PC-9 (cell line): ENCODE measurements around the gene OAT. TPM values are rescaled to one million over a fixed set of nuclear protein-coding genes. Genes with fewer than 3 reads are reported as not detected.
"Not testable (repeated sequence)": the region's sequence is repeated elsewhere in the genome, so short reads cannot be mapped to it uniquely, and the experiment has no call there.

ENCODE experiments used
- BruUV-seq: library from RNA; stranded (reverse); fragments of 400-500 nt; replicated peaks from 2 replicates; lab custom pipeline; 2021; lab: Mats Ljungman, UMichigan
- CTCF ChIA-PET: fragments of 300-600 bp; sonication (Branson Sonifier 250); formaldehyde crosslinking; loops from one replicate; lab custom pipeline; 2022; ENCODE audit warnings: antibody characterized with exemption; lab: Charles Lee
- POLR2A ChIA-PET: fragments of 300-600 bp; sonication (Branson Sonifier 250); formaldehyde crosslinking; loops from one replicate; lab custom pipeline; 2022; ENCODE audit warnings: antibody characterized with exemption; ENCODE audit not compliant: unreplicated experiment; lab: Charles Lee
- DNase-seq, 2 experiments: peaks; one replicate each; pipeline versions ENCODE4 v3.0.0 to v3.0.0-alpha.2; 2015 to 2022; ENCODE audit warnings: mixed read lengths in 1 of 2
- H2AFZ ChIP-seq: fragments of 200-600 bp; sonication (generic); 2 replicates; pipeline ENCODE4 v1.8.1; 2017; ENCODE audit warnings: antibody characterized with exemption
- H3F3A ChIP-seq: fragments of 200-600 bp; sonication (generic); 2 replicates; pipeline ENCODE4 v1.8.1; 2017; ENCODE audit warnings: antibody characterized with exemption, mild to moderate bottlenecking, low read depth; ENCODE audit not compliant: insufficient read depth
- H3K27ac ChIP-seq: fragments of 200-600 bp; sonication (generic); 2 replicates; pipeline ENCODE4 v1.6.1; 2016; ENCODE audit warnings: mixed run types
- H3K27me3 ChIP-seq: fragments of 200-600 bp; sonication (generic); 2 replicates; pipeline ENCODE4 v1.6.1; 2016; ENCODE audit warnings: low read depth, mixed run types; ENCODE audit not compliant: insufficient read depth
- H3K36me3 ChIP-seq: fragments of 200-600 bp; sonication (generic); 2 replicates; pipeline ENCODE4 v1.6.1; 2016; ENCODE audit warnings: low read depth, mixed run types
- H3K4me1 ChIP-seq: fragments of 200-600 bp; sonication (generic); replicated peaks from 2 replicates; pipeline ENCODE4 v1.6.1; 2016; ENCODE audit warnings: mixed run types; ENCODE audit not compliant: insufficient read depth
- H3K4me2 ChIP-seq: fragments of 200-600 bp; sonication (generic); 2 replicates; pipeline ENCODE4 v1.6.1; 2017; ENCODE audit warnings: mixed run types
- H3K4me3 ChIP-seq: fragments of 200-600 bp; sonication (generic); 2 replicates; pipeline ENCODE4 v1.6.1; 2016; ENCODE audit warnings: mixed run types
- H3K79me2 ChIP-seq: fragments of 200-600 bp; sonication (generic); 2 replicates; pipeline ENCODE4 v1.6.1; 2017; ENCODE audit warnings: low read depth, mixed run types
- H3K9me2 ChIP-seq: fragments of 200-600 bp; sonication (generic); 2 replicates; pipeline ENCODE4 v1.8.1; 2017; ENCODE audit warnings: mild to moderate bottlenecking; ENCODE audit not compliant: insufficient read depth
- H3K9me3 ChIP-seq: fragments of 200-600 bp; sonication (generic); 2 replicates; pipeline ENCODE4 v1.8.1; 2016; ENCODE audit warnings: low read depth; ENCODE audit not compliant: insufficient read depth
- H4K20me1 ChIP-seq: fragments of 200-600 bp; sonication (generic); 2 replicates; pipeline ENCODE4 v1.8.1; 2017; ENCODE audit not compliant: insufficient read depth
- EZH2 ChIP-seq: fragments of 200-600 bp; sonication (generic); IDR thresholded peaks from 2 replicates; pipeline ENCODE4 v1.8.0; 2017; ENCODE audit warnings: antibody characterized with exemption, low read depth
- intact Hi-C: fragments of 100-400 bp; cut with micrococcal nuclease; formaldehyde crosslinking; loops from one replicate; pipeline ENCODE4 v1.10.0; 2022; ENCODE audit not compliant: unreplicated experiment
- total RNA-seq: library from RNA; stranded (reverse); gene quantifications from 2 replicates; pipeline ENCODE4 v1.2.3, GENCODE V29; 2021
- TF ChIP-seq, protein P1 (sequence below): fragments of 200-600 bp; sonication (generic); conservative IDR thresholded peaks from 2 replicates; pipeline ENCODE4 v1.6.1; 2017; ENCODE audit warnings: mixed run types, antibody characterized with exemption, mild to moderate bottlenecking, moderate library complexity

Gene OAT
- total RNA-seq, 1 experiment from 2014 or later = 130 TPM

DNA sequence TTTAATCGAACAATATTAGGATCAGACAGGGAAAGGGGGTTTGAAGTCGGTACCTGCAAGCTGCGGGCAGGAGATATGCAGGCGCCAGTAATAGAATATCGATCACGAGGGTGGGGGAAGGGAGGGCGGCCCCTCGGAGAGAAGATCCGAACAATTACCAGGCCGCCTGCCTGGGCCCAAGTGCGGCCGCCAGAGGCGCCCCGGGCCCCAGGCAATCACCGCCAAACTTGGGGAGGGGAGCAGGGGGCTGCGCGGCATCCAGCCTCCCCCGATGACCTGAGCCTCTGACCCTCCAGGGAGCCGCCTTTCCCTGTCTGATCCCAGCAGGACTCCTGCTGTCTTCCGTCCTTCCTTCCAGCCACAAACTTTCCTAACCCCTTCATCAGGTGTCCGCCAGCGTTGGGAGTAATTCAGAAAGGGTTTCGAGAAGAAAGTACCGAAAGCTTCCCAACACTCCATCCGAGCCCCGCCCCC, 30.0 kb upstream of the OAT start:
- intact Hi-C loops = no loop called here
- Histone ChIP-seq H3K4me1 (peaks cover 13% of the 10 kb centered on the region; the same call in 1 of the 2 replicates), H3K9me3 (no peaks in the 10 kb centered on the region), H3K27me3 (no peaks in the 10 kb centered on the region), H3K36me3 (no peaks in the 10 kb centered on the region), H3K79me2 (peaks cover 12% of the 10 kb centered on the region; the same call in 1 of the 2 replicates), H3F3A (no peaks in the 10 kb centered on the region), H2AFZ (no peak overlapping the region), H3K27ac (0 out of 2 replicates have a peak overlapping the region, but pooled peaks have one; percentile 6), H3K4me3 (peak overlapping the region; percentile 59), H4K20me1 (no peaks in the 10 kb centered on the region), H3K9me2 (no peaks in the 10 kb centered on the region), H3K4me2 (peak overlapping the region; percentile 70)
- DNase-seq = no peak
- TF ChIP-seq EZH2 = no peak
- TF ChIP-seq, protein P1, sequence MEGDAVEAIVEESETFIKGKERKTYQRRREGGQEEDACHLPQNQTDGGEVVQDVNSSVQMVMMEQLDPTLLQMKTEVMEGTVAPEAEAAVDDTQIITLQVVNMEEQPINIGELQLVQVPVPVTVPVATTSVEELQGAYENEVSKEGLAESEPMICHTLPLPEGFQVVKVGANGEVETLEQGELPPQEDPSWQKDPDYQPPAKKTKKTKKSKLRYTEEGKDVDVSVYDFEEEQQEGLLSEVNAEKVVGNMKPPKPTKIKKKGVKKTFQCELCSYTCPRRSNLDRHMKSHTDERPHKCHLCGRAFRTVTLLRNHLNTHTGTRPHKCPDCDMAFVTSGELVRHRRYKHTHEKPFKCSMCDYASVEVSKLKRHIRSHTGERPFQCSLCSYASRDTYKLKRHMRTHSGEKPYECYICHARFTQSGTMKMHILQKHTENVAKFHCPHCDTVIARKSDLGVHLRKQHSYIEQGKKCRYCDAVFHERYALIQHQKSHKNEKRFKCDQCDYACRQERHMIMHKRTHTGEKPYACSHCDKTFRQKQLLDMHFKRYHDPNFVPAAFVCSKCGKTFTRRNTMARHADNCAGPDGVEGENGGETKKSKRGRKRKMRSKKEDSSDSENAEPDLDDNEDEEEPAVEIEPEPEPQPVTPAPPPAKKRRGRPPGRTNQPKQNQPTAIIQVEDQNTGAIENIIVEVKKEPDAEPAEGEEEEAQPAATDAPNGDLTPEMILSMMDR = no peak
- ChIA-PET POLR2A (no interaction called here), CTCF (no interaction called here)
- TSS peak; percentile 37 for BruUV-seq

GRCh38 chr10:124447751-124448466, 29.2 kb upstream of the OAT start:
- Histone ChIP-seq H3K79me2 (peaks cover 12% of the 10 kb centered on the region; the same call in 1 of the 2 replicates), H3K9me2 (no peaks in the 10 kb centered on the region), H3K4me2 (peak overlapping the region; percentile 70), H3K4me3 (peak overlapping the region; percentile 59), H4K20me1 (no peaks in the 10 kb centered on the region), H3K9me3 (no peaks in the 10 kb centered on the region), H2AFZ (no peak overlapping the region), H3F3A (no peaks in the 10 kb centered on the region), H3K27ac (no peak overlapping the region), H3K27me3 (no peaks in the 10 kb centered on the region), H3K36me3 (no peaks in the 10 kb centered on the region), H3K4me1 (peaks cover 13% of the 10 kb centered on the region; the same call in 1 of the 2 replicates)
- TF ChIP-seq EZH2 = no peak
- TF ChIP-seq, protein P1 = no peak
- DNase-seq = no peak
- ChIA-PET POLR2A (no interaction called here), CTCF (no interaction called here)
- intact Hi-C loops = no loop called here
- BruUV-seq = no TSS peak

DNA sequence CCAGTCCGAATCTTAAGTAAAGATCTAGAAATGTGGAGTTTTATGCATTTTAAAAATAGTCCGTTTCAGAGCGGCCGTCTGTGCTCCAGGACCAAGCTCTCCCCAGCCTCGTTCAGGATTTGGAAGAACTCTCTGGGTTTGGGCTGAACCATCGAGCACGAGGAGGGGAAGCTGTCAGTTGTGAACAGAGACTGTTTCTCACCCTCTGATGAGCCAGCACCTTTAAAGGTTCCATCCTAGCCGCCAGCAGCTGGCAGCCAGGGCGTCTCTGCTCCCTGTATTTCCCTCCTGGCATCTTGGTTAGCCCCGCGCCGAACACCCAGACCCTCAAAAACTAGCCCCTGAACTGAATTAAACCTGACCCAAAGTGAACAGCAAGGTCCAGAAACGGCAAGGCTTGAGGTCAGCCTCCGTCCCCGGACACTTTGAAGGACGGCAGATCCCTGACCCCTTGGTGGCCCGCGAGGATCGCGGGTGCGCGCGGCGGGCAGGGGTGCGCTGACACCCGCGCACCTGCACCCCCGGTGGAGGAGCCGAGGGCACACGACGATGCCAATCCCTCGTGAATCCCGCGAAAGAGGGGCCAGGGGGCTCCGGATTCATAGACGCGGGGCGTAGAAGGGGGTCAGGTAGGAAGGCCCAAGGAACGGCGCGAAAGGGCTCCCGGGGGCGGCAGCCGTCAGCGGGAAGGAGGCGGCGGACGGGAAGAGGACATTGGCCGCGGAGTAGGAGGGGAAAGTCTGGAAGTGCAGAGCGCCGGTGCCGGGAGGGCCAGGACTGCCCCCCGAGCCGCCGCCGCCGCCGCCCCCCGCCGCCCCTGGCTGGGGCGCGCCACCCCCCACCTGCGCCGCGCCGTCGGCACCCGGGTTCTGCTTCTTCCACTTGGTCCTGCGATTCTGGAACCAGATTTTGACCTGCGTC, 28.4 kb upstream of the OAT start:
- H3K27me3 ChIP-seq = no peaks in the 10 kb centered on the region
- H3K79me2 ChIP-seq = peaks cover 12% of the 10 kb centered on the region; the same call in 1 of the 2 replicates
- H3K36me3 ChIP-seq = no peaks in the 10 kb centered on the region
- POLR2A ChIA-PET = no interaction called here
- BruUV-seq = no TSS peak
- H3F3A ChIP-seq = peaks cover 1% of the 10 kb centered on the region; the same call in 1 of the 2 replicates
- DNase-seq = no peak
- no peak overlapping the region for H3K27ac ChIP-seq
- no peaks in the 10 kb centered on the region for H3K9me3 ChIP-seq
- intact Hi-C loops = no loop called here
- H3K4me3 ChIP-seq = no peak overlapping the region
- CTCF ChIA-PET = no interaction called here
- H2AFZ ChIP-seq = no peak overlapping the region
- H3K4me1 ChIP-seq = peaks cover 13% of the 10 kb centered on the region; the same call in 1 of the 2 replicates
- no peaks in the 10 kb centered on the region for H3K9me2 ChIP-seq
- H4K20me1 ChIP-seq = no peaks in the 10 kb centered on the region
- no peak for TF ChIP-seq EZH2
- TF ChIP-seq, protein P1 = no peak
- H3K4me2 ChIP-seq = no peak overlapping the region

GRCh38 chr10:124441694-124442093, 23.0 kb upstream of the OAT start:
- POLR2A ChIA-PET, H3K9me3 ChIP-seq, H3K9me2 ChIP-seq, H2AFZ ChIP-seq, H3K4me2 ChIP-seq, BruUV-seq, H3K36me3 ChIP-seq, H4K20me1 ChIP-seq, H3K4me3 ChIP-seq, DNase-seq, intact Hi-C loops, H3K79me2 ChIP-seq, CTCF ChIA-PET, H3K27me3 ChIP-seq: not testable (repeated sequence)
- Histone ChIP-seq H3K4me1 (peaks cover 24% of the 10 kb centered on the region), H3K27ac (peak overlapping the region; percentile 95), H3F3A (peaks cover 30% of the 10 kb centered on the region)
